Upper lobe of right lung (tissue), 1 donor: Measurements from ENCODE around the gene JADE2. TPM values are rescaled to one million over a fixed set of nuclear protein-coding genes. Genes with fewer than 3 reads are reported as not detected.

Experiments
- ATAC-seq: fragments of 200-7000 bp; cut with Tn5 transposase; one replicate; pipeline ENCODE4 v1.9.1; 2020; ENCODE audit warnings: mild to moderate bottlenecking, moderate library complexity
- DNase-seq: peaks from one replicate; pipeline ENCODE4 v3.0.0-alpha.2; 2020
- H3K27ac ChIP-seq: fragments of 200-600 bp; one replicate; pipeline ENCODE4 v1.8.0; 2022
- H3K27me3 ChIP-seq: fragments of 200-600 bp; one replicate; pipeline ENCODE4 v1.8.0; 2022; ENCODE audit warnings: mild to moderate bottlenecking
- H3K36me3 ChIP-seq: fragments of 200-600 bp; one replicate; pipeline ENCODE4 v1.8.0; 2022
- H3K4me1 ChIP-seq: fragments of 200-600 bp; one replicate; pipeline ENCODE4 v1.8.0; 2022
- H3K4me3 ChIP-seq: fragments of 200-600 bp; one replicate; pipeline ENCODE4 v1.8.0; 2022; ENCODE audit warnings: mild to moderate bottlenecking
- H3K9me3 ChIP-seq: fragments of 200-600 bp; one replicate; pipeline ENCODE4 v1.8.0; 2022
- intact Hi-C: fragments of 100-400 bp; cut with DNase I; formaldehyde crosslinking; loops from one replicate; pipeline ENCODE4 v1.11.0; 2022
- total RNA-seq: library from RNA; stranded (reverse); fragmentation: NEBNext Ultra II Directional; extraction: Animal tissue kit (Norgen Biotek cat#: 25700); gene quantifications from one replicate; pipeline ENCODE4 v1.2.1, GENCODE V29; 2021
- TF ChIP-seq, protein P1 (sequence below): fragments of 200-600 bp; IDR thresholded peaks from one replicate; pipeline ENCODE4 v1.8.0; 2022; ENCODE audit warnings: antibody characterized with exemption
- donor health status: DM: no; HTN: yes; CAD: no; lungs with severe emphysema.

Gene JADE2
- total RNA-seq, 1 donor from 2014 or later: 86.7 TPM

GRCh38 chr5:134625559-134625958, 100.1 kb downstream of the JADE2 start:
- Histone ChIP-seq H3K4me3 (no peak overlapping the region), H3K36me3 (peaks cover 35% of the 10 kb centered on the region), H3K27ac (no peak overlapping the region), H3K4me1 (peaks cover 5% of the 10 kb centered on the region), H3K9me3 (no peaks in the 10 kb centered on the region), H3K27me3 (no peaks in the 10 kb centered on the region)
- DNase-seq (no peak), ATAC-seq (no peak)
- TF ChIP-seq, protein P1, sequence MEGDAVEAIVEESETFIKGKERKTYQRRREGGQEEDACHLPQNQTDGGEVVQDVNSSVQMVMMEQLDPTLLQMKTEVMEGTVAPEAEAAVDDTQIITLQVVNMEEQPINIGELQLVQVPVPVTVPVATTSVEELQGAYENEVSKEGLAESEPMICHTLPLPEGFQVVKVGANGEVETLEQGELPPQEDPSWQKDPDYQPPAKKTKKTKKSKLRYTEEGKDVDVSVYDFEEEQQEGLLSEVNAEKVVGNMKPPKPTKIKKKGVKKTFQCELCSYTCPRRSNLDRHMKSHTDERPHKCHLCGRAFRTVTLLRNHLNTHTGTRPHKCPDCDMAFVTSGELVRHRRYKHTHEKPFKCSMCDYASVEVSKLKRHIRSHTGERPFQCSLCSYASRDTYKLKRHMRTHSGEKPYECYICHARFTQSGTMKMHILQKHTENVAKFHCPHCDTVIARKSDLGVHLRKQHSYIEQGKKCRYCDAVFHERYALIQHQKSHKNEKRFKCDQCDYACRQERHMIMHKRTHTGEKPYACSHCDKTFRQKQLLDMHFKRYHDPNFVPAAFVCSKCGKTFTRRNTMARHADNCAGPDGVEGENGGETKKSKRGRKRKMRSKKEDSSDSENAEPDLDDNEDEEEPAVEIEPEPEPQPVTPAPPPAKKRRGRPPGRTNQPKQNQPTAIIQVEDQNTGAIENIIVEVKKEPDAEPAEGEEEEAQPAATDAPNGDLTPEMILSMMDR: no peak
- intact Hi-C loops: no loop called here

GRCh38 chr5:134626369-134627014, 101.0 kb downstream of the JADE2 start:
- H3K4me1 ChIP-seq: peaks cover 11% of the 10 kb centered on the region
- TF ChIP-seq, protein P1: no peak
- DNase-seq: no peak
- no peaks in the 10 kb centered on the region for H3K27me3 ChIP-seq
- peak; percentile 81 for ATAC-seq
- no peak overlapping the region for H3K27ac ChIP-seq
- peaks cover 26% of the 10 kb centered on the region for H3K36me3 ChIP-seq
- H3K4me3 ChIP-seq: no peak overlapping the region
- intact Hi-C loops: no loop called here
- no peaks in the 10 kb centered on the region for H3K9me3 ChIP-seq

Other genes starting within 250 kb of the JADE2 start
- 3.0 TPM for gene CDKL3, start 158.5 kb upstream of the JADE2 start, total RNA-seq
- gene UBE2B, start 154.1 kb upstream of the JADE2 start, total RNA-seq: 94.6 TPM
- gene CDKN2AIPNL, start 113.8 kb upstream of the JADE2 start, total RNA-seq: 16.5 TPM
- 75.9 TPM for gene SAR1B, start 107.2 kb downstream of the JADE2 start, total RNA-seq
- 21.7 TPM for gene SEC24A, start 123.1 kb downstream of the JADE2 start, total RNA-seq
- 27.0 TPM for gene CAMLG, start 212.9 kb downstream of the JADE2 start, total RNA-seq
- gene DDX46, start 233.1 kb downstream of the JADE2 start, total RNA-seq: 37.4 TPM